GM18526 (cell line): ENCODE measurements around the gene DIP2C.

Source experiments
- POLR2A ChIP-seq: IDR thresholded peaks from 3 replicates; pipeline ENCODE4 v1.6.1; 2011; ENCODE audit not compliant: insufficient read length; ENCODE audit errors: extremely low read depth

DIP2C gene

GRCh38 chr10:232878-233277 is 456.6 kb downstream of the DIP2C start:
- no peak for TF ChIP-seq POLR2A

- TF ChIP-seq POLR2A, result no peak
These were observed 457.4 kb downstream of the DIP2C start for GRCh38 chr10:232061-232460.

- no peak for TF ChIP-seq POLR2A
These were observed 458.7 kb downstream of the DIP2C start for GRCh38 chr10:230758-231157.

GRCh38 chr10:228366-228765 is 461.1 kb downstream of the DIP2C start:
- no peak for TF ChIP-seq POLR2A

GRCh38 chr10:227014-227413 is 462.5 kb downstream of the DIP2C start:
- no peak for TF ChIP-seq POLR2A

- TF ChIP-seq POLR2A, result no peak
These were observed 463.4 kb downstream of the DIP2C start for GRCh38 chr10:226018-226417.

GRCh38 chr10:224571-224970 is 464.9 kb downstream of the DIP2C start:
- no peak for TF ChIP-seq POLR2A
